Adrenal gland (tissue), 5 donors: ENCODE measurements around the gene SBF2.

Experiments used
- CTCF ChIP-seq, 6 experiments: fragments of 450-650 bp in 4 of 6; fragments of 200-600 bp in 2 of 6; sonication (generic) in 1 of 6; IDR thresholded peaks; 1 replicate in 5 of 6; 2 replicates in 1 of 6; pipeline versions ENCODE4 v1.5.1 to v1.8.0; 2016 to 2021; ENCODE audit warnings: antibody characterized with exemption in 6 of 6, mild to moderate bottlenecking in 2 of 6, moderate library complexity in 1 of 6
- POLR2A ChIP-seq, 2 donors: fragments of 450-650 bp; IDR thresholded peaks; one replicate each; pipeline ENCODE4 v1.6.1; 2017; ENCODE audit warnings: antibody characterized with exemption in 2 of 2, mild to moderate bottlenecking in 2 of 2, moderate library complexity in 1 of 2
- donor health status: DM: no; HTN: no; CAD: no.

GRCh38 chr11:9990221-9990973 lies 303.6 kb downstream of the SBF2 start:
- TF ChIP-seq POLR2A (IDR thresholded peaks at IDR 0.05): no peak
- TF ChIP-seq CTCF (IDR thresholded peaks at IDR 0.05): peak in 3 of 6 experiments; percentile 7 to 29 (median 28)
